Measurements from ENCODE around the gene LYRM9.

- TF ChIP-seq CTCF (IDR thresholded peaks at IDR 0.05) (no peak), CBX8 (IDR thresholded peaks at IDR 0.05) (no peak), POLR2A (IDR thresholded peaks at IDR 0.05; ENCODE audit: low read length) (no peak), BHLHE40 (IDR thresholded peaks at IDR 0.05; ENCODE audit: low read depth, low read length) (no peak), CHD4 (IDR thresholded peaks at IDR 0.05; ENCODE audit: borderline replicate concordance) (no peak)
These were observed 23.8 kb upstream of the LYRM9 start for GRCh38 chr17:27917000-27917399.
